NCI-H2196 treated with DMSO at 0.1 percent for 48 hours (cell line): ENCODE data around the gene ERGIC1.
A peak's percentile ranks its signal among the peaks of the same experiment; 100 is the strongest.

Source experiments
- DNase-seq: peaks from one replicate; lab custom pipeline; 2025; ENCODE audit not compliant: unreplicated experiment; lab: John Stamatoyannopoulos, UW

Gene ERGIC1

DNA sequence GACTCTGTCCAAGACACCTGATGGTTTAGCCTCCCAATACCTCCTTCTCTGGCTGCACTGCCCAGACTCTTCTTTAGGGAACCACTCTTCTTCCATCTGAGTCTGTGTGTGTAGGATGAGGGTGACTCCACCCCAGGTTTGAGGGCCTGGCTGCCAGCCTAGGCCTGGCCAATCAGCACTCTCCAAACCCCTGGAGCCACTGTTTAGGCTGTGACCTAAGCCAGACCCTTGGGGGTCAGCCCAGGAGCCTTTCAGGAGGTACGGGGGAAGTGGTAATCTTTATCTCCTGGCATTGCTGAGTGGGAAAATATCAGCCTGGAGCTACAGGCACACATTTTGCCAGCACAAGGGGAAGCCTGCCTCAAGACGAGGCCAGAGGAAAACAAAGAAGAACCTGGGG lies 6.2 kb upstream of the ERGIC1 start:
- DNase-seq, result no peak

DNA sequence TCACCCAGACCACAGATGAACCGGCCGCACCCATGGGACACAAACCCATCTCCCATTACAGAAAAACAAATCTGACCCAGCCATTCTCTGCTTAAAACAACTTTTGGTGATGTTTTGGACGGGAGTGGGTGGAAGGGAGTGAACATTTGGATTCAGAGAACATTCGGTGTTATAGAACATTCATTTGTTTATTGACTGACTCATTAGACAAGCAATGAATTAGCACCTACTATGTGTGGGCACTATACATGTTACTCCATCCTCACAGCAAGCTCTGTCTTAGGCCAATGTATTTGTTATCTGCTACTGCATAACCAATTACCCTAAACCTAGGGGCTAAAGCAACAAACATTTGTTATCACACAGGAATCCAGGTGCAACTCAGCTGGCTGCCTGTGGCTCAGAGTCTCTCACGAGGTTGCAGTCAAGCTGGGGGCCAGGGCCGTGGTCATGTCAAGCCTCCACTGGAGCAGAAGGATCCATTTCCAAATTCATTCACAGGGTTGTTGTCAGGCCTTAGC lies 5.1 kb upstream of the ERGIC1 start:
- DNase-seq, result no peak

DNA sequence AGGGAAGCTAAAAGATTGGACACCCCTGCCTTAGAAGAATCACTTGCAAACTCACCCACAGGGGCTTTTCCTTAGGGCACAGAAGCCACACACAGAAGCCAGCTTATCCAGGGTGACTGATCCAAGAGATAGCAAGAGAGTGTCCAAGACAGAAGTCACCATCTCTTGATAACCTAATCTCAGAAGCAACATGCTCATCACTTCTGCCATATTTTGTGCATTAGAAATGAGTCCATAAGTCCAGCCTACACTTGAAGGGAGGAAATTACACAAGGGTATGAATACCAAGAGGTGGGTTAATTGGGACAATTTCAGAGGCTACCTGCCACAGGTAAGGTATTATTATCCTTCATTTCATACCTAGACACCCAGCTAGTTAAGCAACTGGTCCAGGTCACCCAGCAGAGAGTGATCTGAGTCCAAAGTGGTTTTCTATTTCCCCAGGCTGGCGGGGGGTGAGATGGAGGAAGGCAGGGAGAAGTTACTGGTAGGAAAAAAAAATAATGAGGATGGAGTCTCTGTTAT lies 3.7 kb upstream of the ERGIC1 start:
- no peak for DNase-seq

DNA sequence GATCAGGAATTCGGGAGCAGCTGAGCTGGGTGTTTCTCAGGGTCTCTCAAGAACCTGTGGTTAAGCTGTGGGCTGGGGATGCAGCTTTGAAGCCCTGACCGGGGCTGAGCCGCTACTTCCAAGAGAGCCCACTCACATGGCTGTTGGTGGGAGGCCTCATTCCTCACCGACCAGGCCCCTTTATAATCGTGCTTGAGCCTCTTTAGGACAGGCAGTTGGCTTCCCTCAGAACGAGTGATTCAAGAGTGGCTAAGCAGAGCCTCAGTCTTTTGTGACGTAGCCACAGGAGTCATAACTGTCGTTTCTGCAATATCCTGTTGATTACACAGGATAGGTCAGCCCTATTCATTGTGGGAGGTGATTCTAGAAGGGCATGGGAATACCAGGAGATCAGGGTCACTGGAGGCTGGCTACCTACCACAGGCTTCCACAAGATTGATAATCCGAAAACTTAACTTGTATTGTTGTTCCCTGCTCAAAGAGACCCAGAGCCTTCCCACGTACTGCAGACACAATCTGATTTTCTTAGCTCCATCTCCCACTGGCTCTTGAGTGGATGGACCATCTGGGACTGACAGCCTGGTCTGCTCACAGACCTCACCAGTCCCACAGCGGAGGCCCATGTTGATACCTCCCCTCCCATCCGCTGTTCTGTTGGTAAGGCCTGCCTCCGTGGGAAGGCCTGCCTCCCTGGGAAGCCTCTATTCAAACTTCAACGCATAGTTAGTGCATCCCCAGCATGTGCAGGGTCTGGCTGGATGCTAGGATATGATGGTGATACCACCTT lies 3.0 kb upstream of the ERGIC1 start:
- DNase-seq, result no peak

DNA sequence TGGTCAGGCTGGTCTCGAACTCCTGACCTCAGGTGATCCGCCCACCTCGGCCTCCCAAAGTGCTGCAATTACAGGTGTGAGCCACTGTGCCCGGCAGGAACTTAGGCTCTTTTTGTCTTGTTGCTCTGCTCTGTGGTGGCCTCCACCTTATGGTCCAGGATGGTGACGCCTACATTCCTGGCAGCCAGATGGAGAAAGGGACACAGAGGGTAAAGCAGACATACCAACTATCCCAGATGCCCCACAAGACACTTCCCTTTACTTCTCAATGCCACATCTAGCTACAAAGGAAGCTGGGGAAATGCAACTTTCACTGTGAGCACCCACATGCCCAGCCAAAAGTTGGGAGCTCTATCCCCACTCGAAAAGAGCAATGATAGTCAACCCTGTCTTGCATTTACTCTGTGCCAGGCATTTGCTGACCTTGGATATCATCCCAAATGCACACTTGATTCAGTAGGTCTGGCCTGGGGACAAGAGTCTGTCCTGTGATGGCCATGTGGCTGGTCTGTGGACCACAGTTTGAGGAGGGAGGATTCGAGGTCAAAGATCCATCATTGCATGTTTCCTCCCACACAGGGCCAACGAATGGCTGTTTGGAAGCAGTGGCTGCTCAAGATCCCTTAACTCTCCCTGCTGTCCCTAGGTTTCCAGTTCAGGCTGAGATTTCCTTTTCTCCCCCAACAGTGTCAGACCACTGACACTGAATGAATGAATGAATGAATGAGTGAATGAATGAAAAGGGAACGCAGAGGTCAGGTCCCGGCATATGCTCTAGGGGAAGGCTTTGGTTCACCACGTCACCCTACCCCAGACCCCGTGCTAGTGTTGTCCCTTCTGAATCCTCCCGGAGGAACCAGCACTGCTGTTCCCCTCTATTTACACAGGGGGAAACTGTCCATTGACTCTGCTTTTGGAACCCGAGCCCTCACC lies 1.4 kb upstream of the ERGIC1 start:
- DNase-seq, result no peak

DNA sequence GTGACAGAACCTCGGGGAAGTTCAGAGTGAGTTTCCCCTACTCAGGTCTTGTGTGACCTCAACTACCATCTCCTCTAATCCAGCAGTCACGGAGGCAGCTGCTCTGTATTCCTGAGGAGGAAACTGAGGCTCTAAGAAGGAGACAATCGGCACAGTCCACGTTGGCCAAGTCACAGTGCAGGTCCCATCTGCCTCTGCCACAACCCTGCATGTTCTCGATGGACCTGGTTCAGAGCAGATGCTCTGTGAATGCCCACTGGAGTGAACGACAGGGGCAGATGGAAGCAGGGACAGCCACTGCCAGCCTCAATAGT lies 722 bp upstream of the ERGIC1 start:
- no peak for DNase-seq

DNA sequence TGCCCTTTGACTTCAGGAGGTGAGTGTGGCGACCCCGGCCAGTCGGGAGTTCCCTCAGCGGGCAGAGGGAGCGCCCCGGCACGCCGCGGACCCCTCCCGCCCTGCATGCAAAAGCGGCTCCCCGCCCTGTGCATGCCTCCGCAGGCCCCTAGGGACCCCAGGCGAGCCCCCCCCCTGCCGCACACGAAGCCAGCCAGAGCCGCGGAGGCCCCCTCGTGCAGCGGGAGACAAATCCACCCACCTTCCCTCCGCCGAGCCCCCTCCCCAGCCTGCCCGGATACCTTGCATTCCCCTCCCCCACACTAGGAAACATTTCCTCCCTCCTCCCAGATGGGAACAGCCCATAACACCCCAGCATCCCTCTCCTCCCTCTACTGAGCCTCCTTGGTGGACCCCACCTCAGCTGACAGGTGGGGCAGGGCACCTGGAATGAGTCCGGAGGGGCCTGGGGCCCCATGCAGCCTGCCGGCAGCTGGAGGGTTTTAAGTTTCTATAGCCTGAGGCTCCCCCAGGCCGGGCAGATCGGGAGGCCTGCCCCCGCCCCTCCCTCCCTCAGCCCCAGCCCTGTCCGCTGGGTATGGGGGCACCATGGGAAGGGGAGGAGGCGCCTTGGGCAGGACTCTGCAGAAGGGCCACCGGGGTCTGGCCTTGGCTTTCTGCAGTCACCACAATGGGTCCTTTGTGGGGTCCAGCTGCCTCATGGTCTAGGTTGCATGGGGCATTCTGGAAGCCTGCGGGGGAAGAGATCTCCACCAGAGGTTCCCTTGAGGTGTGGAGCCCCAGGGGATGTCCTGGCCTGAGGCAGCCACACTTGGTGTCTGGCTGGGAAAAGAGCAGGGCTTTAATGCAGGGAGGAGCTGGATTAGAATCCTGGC lies 601 bp downstream of the ERGIC1 start:
- DNase-seq, result no peak

DNA sequence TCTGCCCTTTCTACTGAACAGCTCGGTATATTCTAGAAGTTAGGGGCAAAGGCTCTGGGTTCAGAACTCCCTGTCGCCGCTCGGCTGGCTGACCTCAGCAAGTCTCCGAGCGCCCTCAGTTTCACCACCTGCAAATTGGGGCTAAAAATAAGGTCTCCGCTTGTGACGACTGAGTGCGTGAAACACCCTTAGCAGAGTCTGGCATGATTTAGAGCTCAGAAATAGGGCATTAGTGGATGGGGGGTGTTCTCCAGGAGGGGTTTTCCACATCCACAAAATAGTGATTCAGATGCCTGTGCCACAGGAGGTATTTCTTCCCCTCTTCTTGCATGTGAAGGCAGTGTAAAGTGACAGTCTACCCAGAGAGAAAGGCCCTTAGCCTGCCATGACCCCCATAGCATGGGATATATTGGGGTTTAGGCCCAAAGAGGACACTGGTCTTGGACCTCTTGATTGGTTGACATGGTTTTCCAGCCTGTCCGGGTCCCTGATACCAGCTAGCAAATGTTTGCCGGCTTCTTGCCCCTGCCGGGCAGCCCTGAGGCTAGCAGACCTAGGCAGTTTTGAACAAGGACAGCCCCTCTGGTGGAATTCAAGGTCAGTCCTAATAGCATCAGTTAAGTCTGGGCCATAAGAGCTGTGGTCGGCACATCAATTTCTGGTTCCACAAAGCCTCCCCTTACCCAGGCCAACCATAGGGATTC lies 1.4 kb downstream of the ERGIC1 start:
- DNase-seq, result no peak

DNA sequence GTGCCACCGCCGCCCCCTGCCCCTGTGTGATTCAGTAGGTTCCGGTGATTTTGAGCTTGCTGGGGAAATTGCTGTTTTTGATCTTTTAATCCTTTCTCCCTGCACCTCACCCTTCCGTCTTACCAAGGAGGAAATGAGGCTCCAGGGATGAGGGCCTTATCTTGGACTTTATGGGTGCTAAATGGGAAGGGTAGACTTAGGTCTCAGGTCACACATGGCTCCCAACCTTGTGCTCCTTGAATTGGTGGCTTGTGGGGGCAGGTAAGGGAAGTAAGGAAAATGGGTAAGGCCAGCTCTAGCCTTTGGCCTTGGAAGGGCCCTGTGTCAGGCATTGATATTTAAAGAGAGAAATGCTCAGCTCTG lies 1.9 kb downstream of the ERGIC1 start:
- DNase-seq, result no peak

DNA sequence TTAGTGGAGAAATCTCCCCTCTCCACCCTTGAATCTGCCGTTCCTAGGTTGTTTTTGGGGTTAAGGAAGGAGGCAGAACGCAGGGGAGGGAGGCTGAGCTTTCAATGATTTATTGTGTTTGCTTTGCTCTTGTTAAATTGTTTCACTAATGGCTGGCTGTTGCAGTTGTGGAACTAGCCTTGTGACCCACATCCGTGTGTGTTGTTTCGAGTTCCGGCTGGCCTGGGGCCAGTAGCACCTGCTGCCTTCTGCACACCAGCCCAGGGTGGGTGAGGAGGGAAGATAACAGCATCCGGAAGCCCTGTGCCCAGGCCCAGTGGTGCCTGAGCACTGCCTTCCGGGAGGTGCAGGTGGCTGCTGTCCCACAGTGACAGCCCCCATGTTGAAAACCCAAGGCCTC lies 3.6 kb downstream of the ERGIC1 start:
- DNase-seq, result peak; percentile 88

DNA sequence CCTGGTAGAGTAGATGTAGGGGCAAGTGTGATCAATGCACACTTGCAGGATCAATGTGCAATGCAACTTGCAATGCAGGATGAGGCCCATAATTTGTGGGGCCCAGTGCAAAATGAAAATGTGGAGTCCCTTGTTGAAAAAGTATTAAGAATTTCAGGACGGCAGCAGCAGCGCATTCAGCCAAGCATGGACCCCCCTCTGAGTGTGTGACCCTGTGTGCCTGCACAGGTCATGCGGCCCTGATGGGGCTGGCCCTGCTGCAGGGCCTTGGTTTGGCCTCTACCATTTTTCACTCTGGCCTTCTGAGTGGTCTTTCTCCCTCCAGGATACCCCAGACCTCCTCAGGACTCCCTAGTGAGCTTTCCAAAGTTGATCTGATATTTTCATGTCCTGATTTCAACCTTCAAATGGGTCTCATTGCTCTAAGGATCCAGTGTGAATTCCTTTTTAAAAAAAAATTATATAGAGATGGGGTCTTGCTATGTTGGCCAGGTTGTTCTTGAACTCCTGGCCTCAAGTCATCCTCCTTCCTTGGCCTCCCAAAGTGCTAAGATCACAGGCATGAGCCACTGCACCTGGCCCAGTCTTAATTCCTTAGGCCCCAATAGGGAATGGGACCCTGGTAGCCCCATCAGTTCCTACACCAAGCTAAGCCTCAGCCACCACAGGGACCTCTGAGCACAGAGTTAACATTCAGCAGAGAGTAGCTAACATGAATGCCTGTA lies 4.3 kb downstream of the ERGIC1 start:
- DNase-seq, result no peak

DNA sequence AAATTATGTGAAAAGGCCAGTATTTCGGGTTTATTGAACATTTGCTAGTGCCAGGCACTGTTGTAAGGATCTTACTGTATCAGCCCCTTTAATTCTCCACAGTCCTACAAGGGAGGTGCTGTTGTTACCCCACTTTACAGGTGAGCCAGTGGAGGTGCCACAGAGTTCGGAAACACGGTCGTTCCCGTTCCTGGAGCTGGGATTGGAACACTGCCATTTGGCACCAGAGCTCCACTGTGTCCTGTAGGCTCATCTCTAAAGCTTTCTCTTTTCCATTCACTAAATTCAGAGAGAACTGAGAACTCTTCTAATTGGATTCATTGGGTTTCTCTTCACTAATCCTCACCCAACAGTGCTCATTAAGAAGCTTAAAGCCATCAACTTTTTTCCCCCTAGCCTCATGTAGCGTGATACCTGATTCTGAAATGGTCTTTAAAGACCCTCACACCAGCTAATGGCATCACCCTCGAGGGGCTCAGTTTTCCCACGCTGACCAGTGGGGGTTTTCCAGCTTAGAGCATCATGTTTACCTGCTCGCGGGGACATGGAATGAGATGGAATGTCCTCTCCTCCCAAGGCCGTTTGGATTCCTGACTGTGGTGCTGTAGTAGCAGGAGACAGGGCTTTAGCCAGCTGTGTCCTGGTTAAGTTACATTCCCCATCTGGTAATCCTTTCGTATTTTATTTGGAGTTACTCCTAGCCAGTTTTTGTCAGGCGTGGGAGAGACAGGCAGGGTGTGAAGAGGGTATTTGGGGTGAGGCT lies 5.8 kb downstream of the ERGIC1 start:
- no peak for DNase-seq

DNA sequence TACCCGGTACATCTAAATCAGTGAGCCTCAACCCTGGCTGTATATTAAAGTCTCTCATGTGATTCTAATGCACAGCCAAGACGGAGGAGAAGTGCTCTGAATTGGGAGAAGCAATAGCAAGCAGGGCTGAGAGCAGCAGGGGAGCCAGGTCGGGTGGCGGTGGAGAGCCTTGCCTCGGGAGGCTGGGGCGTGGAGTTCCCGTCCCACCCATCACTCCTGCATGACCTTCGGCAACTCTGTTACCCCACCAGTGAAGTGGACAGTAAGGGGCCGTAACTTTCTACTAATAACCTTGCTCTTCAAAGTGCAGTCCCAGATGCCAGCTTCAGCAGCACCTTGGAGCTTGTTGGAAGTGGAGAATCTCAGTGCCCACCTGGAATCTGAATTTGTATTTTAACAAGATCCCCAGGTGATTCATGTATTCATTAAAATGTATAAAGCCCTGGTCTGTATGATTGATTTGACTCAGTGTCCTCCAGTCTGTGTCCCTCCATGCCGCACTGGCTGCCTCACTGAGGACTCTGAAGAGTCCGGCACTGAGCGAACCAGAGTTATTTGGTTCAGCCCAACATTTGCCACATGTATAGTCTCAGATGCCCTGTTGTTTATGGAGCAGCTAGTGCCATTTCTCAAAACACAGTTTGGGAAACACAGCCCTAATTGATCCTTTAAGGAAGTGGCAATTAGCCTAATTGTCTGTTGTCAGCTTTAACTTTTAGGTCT lies 6.5 kb downstream of the ERGIC1 start:
- no peak for DNase-seq

DNA sequence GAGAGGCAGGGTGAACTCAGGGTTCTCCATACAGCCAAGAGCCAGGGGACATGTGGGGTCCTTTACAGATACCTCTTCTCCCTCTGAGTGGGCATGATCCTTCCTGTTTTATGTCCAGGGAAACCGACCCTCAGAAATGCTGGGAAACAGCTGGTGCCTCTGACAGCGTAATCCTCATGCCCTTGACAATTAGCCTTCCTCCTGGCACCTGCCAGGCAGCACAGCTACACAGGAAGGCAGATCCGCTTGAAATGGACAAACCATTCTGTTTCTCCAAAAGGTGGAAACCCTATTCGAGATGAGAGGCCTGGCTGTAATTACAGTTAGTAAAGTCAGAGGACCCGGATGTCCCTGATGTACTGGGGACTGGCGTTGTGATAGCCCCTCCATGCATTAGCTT lies 7.2 kb downstream of the ERGIC1 start:
- no peak for DNase-seq

DNA sequence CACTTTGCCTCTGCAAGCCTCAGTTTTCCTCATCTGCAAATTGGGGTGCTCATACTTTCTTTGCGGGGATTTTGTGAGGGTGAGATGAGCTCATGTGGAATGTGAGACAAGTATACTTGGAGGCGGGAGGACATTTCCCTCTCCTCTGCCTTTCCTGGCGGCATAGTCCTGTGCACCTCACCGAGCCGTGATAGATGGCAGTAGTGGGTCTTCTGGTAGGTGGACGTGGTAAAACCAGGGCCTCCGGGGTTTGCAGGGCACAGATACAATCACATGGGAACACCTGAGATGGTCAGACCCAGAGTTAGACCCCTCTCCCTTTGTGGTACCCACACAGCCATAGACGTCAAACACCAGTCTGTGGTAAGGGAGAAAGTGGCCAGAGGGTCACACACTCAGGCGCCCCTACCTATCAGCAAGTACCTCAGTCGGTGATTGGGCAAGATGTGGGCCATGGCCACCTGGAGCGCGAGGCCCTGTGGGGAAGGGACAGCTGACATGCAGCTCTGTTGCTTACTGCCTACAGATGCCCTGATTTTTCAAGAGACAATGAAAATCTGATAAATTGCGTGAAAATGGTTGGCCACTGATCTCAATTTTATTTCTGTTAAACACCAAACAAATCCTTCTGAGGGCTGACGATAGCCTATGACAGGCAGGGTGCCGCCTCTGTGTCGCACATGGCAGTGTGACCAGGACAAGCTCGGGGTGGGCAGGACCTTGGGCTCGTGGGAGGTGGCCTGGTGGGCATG lies 9.9 kb downstream of the ERGIC1 start:
- no peak for DNase-seq

DNA sequence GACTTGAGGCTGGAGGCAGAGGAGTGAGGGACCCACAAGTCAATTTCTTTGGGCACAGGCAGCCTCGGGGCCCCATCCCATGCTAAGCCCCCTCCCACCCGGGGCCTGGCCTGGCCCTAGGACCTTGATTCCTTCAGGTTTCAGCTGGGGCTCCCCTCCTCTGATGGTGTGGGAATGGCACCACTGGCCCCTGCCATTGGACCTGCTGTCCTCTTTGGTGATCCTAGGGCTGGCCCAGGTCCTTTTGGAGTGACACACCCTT lies 10.5 kb downstream of the ERGIC1 start:
- DNase-seq, result no peak

DNA sequence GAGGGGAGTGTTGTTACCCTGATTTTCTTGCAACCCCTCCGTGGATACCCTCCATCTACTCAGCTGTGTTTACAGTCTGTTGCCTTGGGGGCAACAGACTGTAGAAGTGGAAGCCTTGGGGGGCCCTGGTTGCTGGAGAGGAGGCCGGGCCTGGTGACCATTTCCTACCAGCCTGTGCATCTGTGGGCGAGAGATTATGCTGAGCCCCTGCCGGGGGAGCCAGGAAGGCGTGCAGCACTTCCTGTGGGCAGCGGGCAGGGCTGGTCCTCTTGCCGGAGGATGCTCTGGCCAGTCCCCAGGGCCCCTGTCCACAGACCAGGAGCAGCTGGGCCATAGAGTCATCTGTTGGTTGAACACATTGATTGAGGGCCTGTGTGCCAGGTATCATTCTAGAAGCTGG lies 11.1 kb downstream of the ERGIC1 start:
- DNase-seq, result no peak

DNA sequence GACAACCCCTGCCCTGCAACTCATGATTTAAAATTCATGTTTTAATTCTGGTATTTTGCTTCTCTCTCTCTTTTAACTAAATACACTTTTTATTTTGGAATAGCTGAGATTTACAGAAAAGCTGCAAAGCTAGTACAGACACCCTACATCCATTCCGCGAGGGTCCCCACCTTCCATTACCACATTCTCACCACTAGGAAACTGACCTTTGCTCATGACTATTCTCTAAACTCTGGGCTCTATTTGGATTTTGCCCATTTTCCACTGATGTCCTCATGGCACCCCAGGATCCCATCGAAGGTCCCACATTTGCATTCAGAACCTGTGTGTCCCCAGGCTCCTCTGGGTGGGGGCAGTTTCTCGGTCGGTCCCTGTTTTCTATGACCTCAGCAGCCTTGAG lies 11.5 kb downstream of the ERGIC1 start:
- no peak for DNase-seq
